ENCODE data around the gene IRF4. TPM values are rescaled to one million over a fixed set of nuclear protein-coding genes. Genes with fewer than 3 reads are reported as not detected.

IRF4 gene
- total RNA-seq, 2 experiments from 2014 or later, result 16.9 to 20.8 TPM

- TF ChIP-seq, protein P1, sequence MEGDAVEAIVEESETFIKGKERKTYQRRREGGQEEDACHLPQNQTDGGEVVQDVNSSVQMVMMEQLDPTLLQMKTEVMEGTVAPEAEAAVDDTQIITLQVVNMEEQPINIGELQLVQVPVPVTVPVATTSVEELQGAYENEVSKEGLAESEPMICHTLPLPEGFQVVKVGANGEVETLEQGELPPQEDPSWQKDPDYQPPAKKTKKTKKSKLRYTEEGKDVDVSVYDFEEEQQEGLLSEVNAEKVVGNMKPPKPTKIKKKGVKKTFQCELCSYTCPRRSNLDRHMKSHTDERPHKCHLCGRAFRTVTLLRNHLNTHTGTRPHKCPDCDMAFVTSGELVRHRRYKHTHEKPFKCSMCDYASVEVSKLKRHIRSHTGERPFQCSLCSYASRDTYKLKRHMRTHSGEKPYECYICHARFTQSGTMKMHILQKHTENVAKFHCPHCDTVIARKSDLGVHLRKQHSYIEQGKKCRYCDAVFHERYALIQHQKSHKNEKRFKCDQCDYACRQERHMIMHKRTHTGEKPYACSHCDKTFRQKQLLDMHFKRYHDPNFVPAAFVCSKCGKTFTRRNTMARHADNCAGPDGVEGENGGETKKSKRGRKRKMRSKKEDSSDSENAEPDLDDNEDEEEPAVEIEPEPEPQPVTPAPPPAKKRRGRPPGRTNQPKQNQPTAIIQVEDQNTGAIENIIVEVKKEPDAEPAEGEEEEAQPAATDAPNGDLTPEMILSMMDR (IDR thresholded peaks at IDR 0.05), result no peak
- no peaks in the 10 kb centered on the region for H3K36me3 Mint-ChIP-seq (ENCODE audit: low read depth)
- H3K27me3 Mint-ChIP-seq, result no peaks in the 10 kb centered on the region
- Histone ChIP-seq H3K4me3 (ENCODE audit: low read length) (no peak overlapping the region), H3K9me3 (ENCODE audit: control insufficient read depth in 1 of 2, insufficient read depth in 1 of 2, low read length in 2 of 2) (peaks cover 0 to 72% of the 10 kb centered on the region in 2 experiments), H3K27me3 (ENCODE audit: control insufficient read depth in 1 of 2, insufficient read depth in 2 of 2, low read length in 2 of 2) (no peaks in the 10 kb centered on the region), H3K4me1 (ENCODE audit: insufficient read depth, low read length) (no peaks in the 10 kb centered on the region), H3K36me3 (ENCODE audit: insufficient read depth, low read length) (no peaks in the 10 kb centered on the region), H3K27ac (ENCODE audit: low read depth in 1 of 2, low read length in 2 of 2) (no peak overlapping the region)
- ChIA-PET CTCF (interaction anchor here (2.4 kb wide), 1 partner anchor 16 kb away, joined by 5 read pairs; no protein-coding TSS in a partner anchor), POLR2A (no interaction called here)
- no peak overlapping the region for H3K4me3 Mint-ChIP-seq
- intact Hi-C loops (cut with DNase I, micrococcal nuclease), result no loop called here
- ATAC-seq (ENCODE audit: poor library complexity), result no peak
- DNase-seq, result no peak
- no peak overlapping the region for H3K27ac Mint-ChIP-seq
- H3K9me3 Mint-ChIP-seq, result peaks cover 2% of the 10 kb centered on the region
- H3K4me1 Mint-ChIP-seq (ENCODE audit: low read depth), result no peaks in the 10 kb centered on the region
Measured at GRCh38 chr6:360764-361373, 30.7 kb upstream of the IRF4 start.

DNA sequence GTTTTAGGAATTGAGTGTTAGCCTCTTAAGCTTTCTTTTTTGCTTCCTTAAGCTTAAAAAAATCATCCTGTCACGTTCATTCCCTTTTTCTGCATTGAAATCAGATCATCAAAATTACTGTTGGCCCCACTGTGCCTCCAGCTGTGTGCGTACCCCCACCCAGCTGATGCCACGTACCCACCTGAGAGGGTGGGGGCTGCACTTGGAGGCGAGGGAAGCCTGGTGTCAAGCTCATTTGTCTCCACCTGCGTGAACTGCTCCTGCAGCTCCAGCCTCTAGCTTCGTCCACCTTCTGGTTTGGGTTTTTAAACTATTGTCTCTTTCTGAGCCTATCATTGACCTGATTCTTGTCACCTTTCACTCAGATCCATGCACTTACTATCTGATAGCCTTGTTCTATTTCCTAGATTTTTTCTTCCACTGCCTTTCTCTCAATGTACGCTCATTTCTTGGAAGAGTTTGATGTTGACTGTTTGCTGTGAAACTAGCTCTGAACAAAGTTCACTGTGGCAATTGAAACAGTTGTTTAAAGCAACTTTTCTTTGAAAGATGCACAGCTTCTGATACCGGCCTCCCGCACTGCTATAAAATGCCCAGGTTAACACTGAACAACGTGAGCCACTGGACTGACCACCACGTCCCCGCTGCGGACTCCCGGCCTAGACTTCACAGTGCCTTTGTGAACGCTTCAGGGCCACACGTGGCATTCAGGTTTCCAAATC is 30.0 kb upstream of the IRF4 start:
- no peaks in the 10 kb centered on the region for H3K27me3 Mint-ChIP-seq
- peaks cover 0 to 71% of the 10 kb centered on the region in 2 experiments for H3K9me3 ChIP-seq (ENCODE audit: control insufficient read depth in 1 of 2, insufficient read depth in 1 of 2, low read length in 2 of 2)
- peaks cover 2% of the 10 kb centered on the region for H3K9me3 Mint-ChIP-seq
- POLR2A ChIA-PET, result no interaction called here
- H3K36me3 ChIP-seq (ENCODE audit: insufficient read depth, low read length), result no peaks in the 10 kb centered on the region
- no peak overlapping the region for H3K4me3 Mint-ChIP-seq
- no peak overlapping the region for H3K4me3 ChIP-seq (ENCODE audit: low read length)
- DNase-seq, result no peak
- no peak overlapping the region for H3K27ac Mint-ChIP-seq
- H3K27ac ChIP-seq (ENCODE audit: low read depth in 1 of 2, low read length in 2 of 2), result no peak overlapping the region
- intact Hi-C loops (cut with DNase I, micrococcal nuclease), result no loop called here
- TF ChIP-seq, protein P1 (IDR thresholded peaks at IDR 0.05), result no peak
- CTCF ChIA-PET, result interaction anchor here (2.4 kb wide), 1 partner anchor 17 kb away, joined by 5 read pairs; no protein-coding TSS in a partner anchor
- H3K4me1 Mint-ChIP-seq (ENCODE audit: low read depth), result no peaks in the 10 kb centered on the region
- ATAC-seq (ENCODE audit: poor library complexity), result no peak
- no peaks in the 10 kb centered on the region for H3K27me3 ChIP-seq (ENCODE audit: control insufficient read depth in 1 of 2, insufficient read depth in 2 of 2, low read length in 2 of 2)
- no peaks in the 10 kb centered on the region for H3K4me1 ChIP-seq (ENCODE audit: insufficient read depth, low read length)
- H3K36me3 Mint-ChIP-seq (ENCODE audit: low read depth), result no peaks in the 10 kb centered on the region

- POLR2A ChIA-PET, result no interaction called here
- H3K4me1 Mint-ChIP-seq (ENCODE audit: low read depth), result no peaks in the 10 kb centered on the region
- H3K27ac ChIP-seq (ENCODE audit: low read depth in 1 of 2, low read length in 2 of 2), result no peak overlapping the region
- TF ChIP-seq, protein P1 (IDR thresholded peaks at IDR 0.05), result no peak
- H3K4me3 Mint-ChIP-seq, result no peak overlapping the region
- peaks cover 7% of the 10 kb centered on the region for H3K27me3 Mint-ChIP-seq
- H3K27ac Mint-ChIP-seq, result no peak overlapping the region
- H3K4me1 ChIP-seq (ENCODE audit: insufficient read depth, low read length), result no peaks in the 10 kb centered on the region
- intact Hi-C loops (cut with DNase I, micrococcal nuclease), result no loop called here
- CTCF ChIA-PET, result no interaction called here
- H3K27me3 ChIP-seq (ENCODE audit: control insufficient read depth in 1 of 2, insufficient read depth in 2 of 2, low read length in 2 of 2), result no peaks in the 10 kb centered on the region
- ATAC-seq (ENCODE audit: poor library complexity), result no peak
- no peaks in the 10 kb centered on the region for H3K36me3 Mint-ChIP-seq (ENCODE audit: low read depth)
- H3K9me3 ChIP-seq (ENCODE audit: control insufficient read depth in 1 of 2, insufficient read depth in 1 of 2, low read length in 2 of 2), result peaks cover 0 to 66% of the 10 kb centered on the region in 2 experiments
- H3K4me3 ChIP-seq (ENCODE audit: low read length), result no peak overlapping the region
- H3K9me3 Mint-ChIP-seq, result peaks cover 2% of the 10 kb centered on the region
- DNase-seq, result no peak
- H3K36me3 ChIP-seq (ENCODE audit: insufficient read depth, low read length), result no peaks in the 10 kb centered on the region
Measured at GRCh38 chr6:362231-362923, 29.2 kb upstream of the IRF4 start.
